SK-N-MC (cell line): ENCODE data around the gene NTMT1.

Experiments
- EZH2 ChIP-seq: fragments of 200-600 bp; sonication (generic); IDR thresholded peaks from one replicate; pipeline ENCODE4 v1.6.1; 2017; ENCODE audit warnings: antibody characterized with exemption
- FOXP2 ChIP-seq: optimal IDR thresholded peaks from 2 replicates; pipeline ENCODE3; 2011; ENCODE audit warnings: mild to moderate bottlenecking, moderate library complexity; ENCODE audit not compliant: insufficient read depth; ENCODE audit errors: extremely low read length, control extremely low read depth
- POLR2AphosphoS5 ChIP-seq: IDR thresholded peaks from 2 replicates; pipeline ENCODE4 v1.6.1; 2012; ENCODE audit warnings: mild to moderate bottlenecking, low read depth, low read length, borderline replicate concordance

DNA sequence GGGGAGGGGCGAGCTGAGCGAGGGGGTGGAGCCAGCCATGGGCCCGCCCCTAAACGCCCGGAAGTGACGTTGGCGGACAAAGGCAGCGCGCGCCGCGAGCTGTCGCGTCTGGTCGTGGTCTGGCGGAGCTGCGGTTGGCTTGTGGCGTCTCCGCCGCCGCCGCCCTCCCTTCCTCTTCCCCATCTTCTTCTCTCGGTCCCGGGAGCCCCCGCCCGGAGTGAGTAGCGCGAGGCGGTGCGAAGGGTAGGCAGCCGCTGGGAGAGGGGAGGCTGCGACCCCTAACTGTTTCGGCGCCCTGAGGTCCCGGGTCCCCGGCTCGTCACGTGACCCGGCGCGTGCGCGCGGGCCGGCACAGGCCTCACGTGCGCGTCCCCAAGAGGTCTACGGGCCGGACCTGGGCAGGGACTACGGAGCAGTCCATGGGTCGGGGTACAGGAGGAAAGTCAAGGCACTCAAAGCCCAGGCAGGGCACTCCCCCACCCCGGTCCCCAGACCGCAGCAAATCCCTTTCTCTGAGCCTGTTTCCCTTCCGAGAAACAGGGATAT, at the start of gene NTMT1:
- TF ChIP-seq EZH2 (no peak), POLR2AphosphoS5 (peak; percentile 97), FOXP2 (no peak)
